ENCODE measurements around the gene CHKA. TPM values are rescaled to one million over a fixed set of nuclear protein-coding genes. Genes with fewer than 3 reads are reported as not detected.

Gene CHKA
- total and polyA plus RNA-seq, 2 of the 4 experiments (the other 2 are of a cell fraction) = 4.5 to 8.4 TPM

- Histone ChIP-seq H3K14ac (replicated peaks; ENCODE audit: low read depth, low read length) (no peak overlapping the region), H3K4ac (ENCODE audit: low read depth, low read length) (no peak overlapping the region), H3K4me3 (ENCODE audit: insufficient read depth, low read depth, low read length) (no peak overlapping the region), H3K56ac (ENCODE audit: extremely low read depth, insufficient read depth, low read length) (no peak overlapping the region), H2BK5ac (ENCODE audit: low read depth, low read length, poor library complexity, severe bottlenecking) (no peak overlapping the region), H3K79me1 (ENCODE audit: low read depth in 1 of 2, low read length in 2 of 2) (no peaks in the 10 kb centered on the region; a peak in 1 of 4 replicates), H3K9me1 (ENCODE audit: insufficient read depth, low read length) (peaks cover 6% of the 10 kb centered on the region; the same call in 1 of the 2 replicates), H3K9me3 (ENCODE audit: control insufficient read depth, insufficient read depth, low read length) (no peaks in the 10 kb centered on the region), H3K27me3 (ENCODE audit: control insufficient read depth, insufficient read depth, low read length) (no peaks in the 10 kb centered on the region), H2BK20ac (ENCODE audit: low read depth, low read length) (no peak overlapping the region), H2BK15ac (ENCODE audit: low read depth, low read length) (no peak overlapping the region), H2AK5ac (ENCODE audit: low read depth, low read length) (no peak overlapping the region), H3K23ac (ENCODE audit: low read depth, low read length) (no peak overlapping the region), H2AK9ac (replicated peaks; ENCODE audit: low read depth, low read length, poor library complexity) (no peak overlapping the region), H4K8ac (ENCODE audit: low read depth in 2 of 2, low read length in 2 of 2) (no peak overlapping the region), H3K18ac (ENCODE audit: low read depth, low read length) (no peak overlapping the region), H3K27ac (ENCODE audit: insufficient read depth, low read length) (no peak overlapping the region), H3K4me2 (ENCODE audit: low read depth, low read length) (no peak overlapping the region), H3K36me3 (ENCODE audit: control insufficient read depth, insufficient read depth, low read length) (peaks cover 20% of the 10 kb centered on the region), H3K9ac (ENCODE audit: low read depth, low read length) (no peak overlapping the region), H2BK120ac (ENCODE audit: low read depth, low read length) (no peak overlapping the region), H3K4me1 (ENCODE audit: control insufficient read depth, insufficient read depth, low read length) (no peaks in the 10 kb centered on the region), H4K5ac (ENCODE audit: low read depth, low read length) (no peak overlapping the region), H4K20me1 (ENCODE audit: insufficient read depth, low read length) (no peaks in the 10 kb centered on the region), H2AFZ (replicated peaks; ENCODE audit: low read length, poor library complexity) (no peak overlapping the region), H4K91ac (ENCODE audit: insufficient read depth, low read depth, low read length) (no peak overlapping the region)
- DNase-seq (no peak), ATAC-seq (ENCODE audit: low read depth) (no peak)
- dilution Hi-C loops (cut with HindIII; ENCODE audit: low sequenced_read_pairs, unreplicated experiment) (no loop called here), in situ Hi-C loops (cut with MboI; ENCODE audit: low sequenced_read_pairs) (no loop called here), intact Hi-C loops (cut with micrococcal nuclease) (no loop called here)
- WGBS, 2 experiments (ENCODE audit: extremely low coverage in 2 of 2, insufficient read length in 1 of 2) = 89% methylated on average over 3 of the region's 12 CpGs; no CpG with 5 or more reads in 1 of the 2 experiments
- POLR2A ChIA-PET (ENCODE audit: unreplicated experiment) = no interaction called here
- CTCF ChIA-PET = no interaction called here
- no TSS peak for BruUV-seq (replicated peaks)
- TF ChIP-seq BHLHE40 (IDR thresholded peaks at IDR 0.05; ENCODE audit: low read depth, low read length) (no peak), USF2 (IDR thresholded peaks at IDR 0.05; ENCODE audit: low read depth, low read length) (no peak), SMC3 (IDR thresholded peaks at IDR 0.05; ENCODE audit: low read depth, low read length) (no peak), MAZ (IDR thresholded peaks at IDR 0.05; ENCODE audit: borderline replicate concordance, low read depth, low read length) (no peak), NFE2L2 (IDR thresholded peaks at IDR 0.05; ENCODE audit: low read depth, low read length) (no peak), ELK1 (IDR thresholded peaks at IDR 0.05; ENCODE audit: borderline replicate concordance, low read depth, low read length) (no peak), RAD21 (IDR thresholded peaks at IDR 0.05; ENCODE audit: low read length) (no peak), MAFK (IDR thresholded peaks at IDR 0.05; ENCODE audit: low read depth, low read length) (no peak), MXI1 (IDR thresholded peaks at IDR 0.05; ENCODE audit: borderline replicate concordance, low read depth, low read length) (no peak), CTCF (conservative IDR thresholded peaks at IDR 0.05; ENCODE audit: low read depth, low read length) (no peak), CHD1 (IDR thresholded peaks at IDR 0.05; ENCODE audit: low read depth, low read length) (no peak), CEBPB (IDR thresholded peaks at IDR 0.05; ENCODE audit: low read depth, low read length) (no peak), POLR2A (IDR thresholded peaks at IDR 0.05; ENCODE audit: low read depth, low read length) (no peak), RCOR1 (IDR thresholded peaks at IDR 0.05; ENCODE audit: insufficient replicate concordance, low read length) (no peak), FOS (IDR thresholded peaks at IDR 0.05; ENCODE audit: low read depth, low read length) (no peak)
These were observed 64.6 kb downstream of the CHKA start for GRCh38 chr11:68056317-68057285.

Data from IMR-90 (cell line).